Epithelial cell of proximal tubule (primary cell): ENCODE results near the gene STAM. TPM values are rescaled to one million over a fixed set of nuclear protein-coding genes. Genes with fewer than 3 reads are reported as not detected.
A peak's percentile ranks its signal among the peaks of the same experiment; 100 is the strongest.

Experiments
- DNase-seq: peaks from one replicate; pipeline ENCODE4 v3.0.0-alpha.2; 2011; ENCODE audit warnings: low read depth
- H3K4me3 ChIP-seq: 2 replicates; pipeline ENCODE4 v1.5.1; 2011; ENCODE audit warnings: low read depth, mild to moderate bottlenecking, low read length
- total RNA-seq: library from RNA; depleted of rRNA; stranded (reverse); fragments of >200 nt; gene quantifications from 2 replicates; pipeline ENCODE4 v1.2.3, GENCODE V29; 2015
- TF ChIP-seq, protein P1 (sequence below): conservative IDR thresholded peaks from 2 replicates; pipeline ENCODE4 v1.5.1; 2012; ENCODE audit warnings: low read depth, mild to moderate bottlenecking, low read length

The STAM gene
- total RNA-seq, 1 donor from 2014 or later: 21.6 TPM

DNA sequence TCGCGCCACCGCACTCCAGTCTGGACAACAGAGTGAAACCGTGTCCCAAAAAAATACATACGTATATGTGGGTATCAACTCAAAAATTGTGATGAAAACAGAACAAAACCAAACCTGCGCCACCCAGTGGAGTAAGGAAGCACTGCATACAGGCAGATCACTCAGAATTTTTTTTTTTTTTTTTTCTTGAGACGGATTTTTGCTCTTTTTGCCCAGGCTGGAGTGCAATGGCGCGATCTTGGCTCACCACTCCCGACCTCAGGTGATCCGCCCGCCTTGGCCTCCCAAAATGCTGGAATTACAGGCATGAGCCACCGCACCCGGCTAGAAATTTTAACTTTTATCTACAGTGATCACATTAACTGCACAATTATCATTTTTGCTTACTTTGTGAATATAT lies 99.0 kb downstream of the STAM start:
- no peak for DNase-seq
- TF ChIP-seq, protein P1, sequence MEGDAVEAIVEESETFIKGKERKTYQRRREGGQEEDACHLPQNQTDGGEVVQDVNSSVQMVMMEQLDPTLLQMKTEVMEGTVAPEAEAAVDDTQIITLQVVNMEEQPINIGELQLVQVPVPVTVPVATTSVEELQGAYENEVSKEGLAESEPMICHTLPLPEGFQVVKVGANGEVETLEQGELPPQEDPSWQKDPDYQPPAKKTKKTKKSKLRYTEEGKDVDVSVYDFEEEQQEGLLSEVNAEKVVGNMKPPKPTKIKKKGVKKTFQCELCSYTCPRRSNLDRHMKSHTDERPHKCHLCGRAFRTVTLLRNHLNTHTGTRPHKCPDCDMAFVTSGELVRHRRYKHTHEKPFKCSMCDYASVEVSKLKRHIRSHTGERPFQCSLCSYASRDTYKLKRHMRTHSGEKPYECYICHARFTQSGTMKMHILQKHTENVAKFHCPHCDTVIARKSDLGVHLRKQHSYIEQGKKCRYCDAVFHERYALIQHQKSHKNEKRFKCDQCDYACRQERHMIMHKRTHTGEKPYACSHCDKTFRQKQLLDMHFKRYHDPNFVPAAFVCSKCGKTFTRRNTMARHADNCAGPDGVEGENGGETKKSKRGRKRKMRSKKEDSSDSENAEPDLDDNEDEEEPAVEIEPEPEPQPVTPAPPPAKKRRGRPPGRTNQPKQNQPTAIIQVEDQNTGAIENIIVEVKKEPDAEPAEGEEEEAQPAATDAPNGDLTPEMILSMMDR: peak; percentile 76
- no peak overlapping the region for H3K4me3 ChIP-seq

DNA sequence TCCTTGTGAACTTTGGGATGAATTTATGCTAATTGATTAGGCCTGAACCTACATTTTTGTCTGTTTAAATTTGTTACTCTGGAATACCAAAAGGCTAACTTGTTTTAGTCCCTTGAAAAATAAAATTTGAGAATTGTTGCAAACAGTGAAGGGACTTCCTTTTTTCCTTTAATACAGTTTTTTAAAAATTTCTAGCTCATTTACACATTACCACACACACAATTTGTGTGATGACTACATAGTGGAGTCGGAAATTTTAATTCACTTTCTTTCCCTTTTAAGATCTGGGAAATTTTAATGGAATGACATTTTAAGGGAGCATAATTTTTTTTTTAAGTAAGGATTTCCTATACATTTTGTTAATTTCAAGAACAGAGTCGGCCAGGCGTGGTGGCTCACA lies 99.5 kb downstream of the STAM start:
- TF ChIP-seq, protein P1: no peak
- no peak overlapping the region for H3K4me3 ChIP-seq
- no peak for DNase-seq

DNA sequence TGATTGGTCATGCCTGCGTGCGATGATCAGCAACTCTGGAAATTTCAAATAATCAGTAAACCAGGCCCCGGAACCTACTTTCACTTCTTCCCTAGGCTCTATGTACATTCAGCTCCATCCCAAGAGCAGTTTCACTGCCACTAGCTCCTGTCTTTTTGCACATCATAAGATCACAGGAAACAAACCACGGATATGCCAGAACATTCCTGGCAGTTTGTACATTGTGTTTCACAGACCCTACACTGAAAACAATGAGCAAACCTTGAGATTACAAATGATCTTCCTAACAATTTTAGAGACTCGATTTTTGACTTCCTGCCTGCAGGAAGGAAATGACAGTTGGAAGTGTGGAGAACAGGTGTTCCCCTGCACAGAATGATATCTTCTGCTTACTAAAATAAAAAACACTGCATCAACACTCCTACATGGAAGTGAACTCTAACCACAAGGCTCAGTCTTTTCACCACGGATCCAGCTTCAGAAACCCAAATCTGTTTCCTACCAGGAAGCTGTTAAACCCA lies 100.5 kb downstream of the STAM start:
- H3K4me3 ChIP-seq: no peak overlapping the region
- TF ChIP-seq, protein P1: no peak
- no peak for DNase-seq

DNA sequence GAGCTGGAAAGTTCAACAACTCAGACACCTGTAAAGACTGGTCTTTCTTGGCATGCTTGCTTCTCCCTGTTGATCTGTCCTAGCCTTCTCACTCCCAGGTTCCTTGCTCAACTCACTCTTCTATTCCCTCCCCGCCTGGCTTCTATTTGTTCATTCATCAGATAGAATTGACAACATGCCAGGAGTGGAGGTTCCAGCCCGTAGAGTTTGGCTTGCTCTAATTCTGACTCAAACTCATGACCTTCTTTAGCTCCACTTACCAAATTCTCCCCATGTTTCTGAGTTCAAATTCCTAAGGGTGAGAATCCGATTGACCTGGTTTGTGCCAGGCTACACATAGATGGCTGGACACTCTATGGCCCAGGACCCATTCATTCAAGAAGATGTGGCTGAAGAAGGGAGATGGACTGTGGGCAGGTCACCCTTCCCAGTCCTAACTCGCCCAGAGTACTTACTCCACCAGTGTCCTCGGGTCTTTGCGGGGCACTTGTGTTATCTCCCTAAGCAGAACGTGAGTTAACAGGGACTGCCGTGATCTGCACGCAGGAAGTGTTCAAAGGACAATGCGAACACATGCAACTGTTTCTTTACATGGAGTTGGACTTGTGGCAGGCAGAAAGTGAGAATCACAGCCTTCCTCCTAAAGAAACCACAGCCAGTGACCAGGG lies 104.1 kb downstream of the STAM start:
- TF ChIP-seq, protein P1: no peak
- no peak overlapping the region for H3K4me3 ChIP-seq
- peak; percentile 69 for DNase-seq

DNA sequence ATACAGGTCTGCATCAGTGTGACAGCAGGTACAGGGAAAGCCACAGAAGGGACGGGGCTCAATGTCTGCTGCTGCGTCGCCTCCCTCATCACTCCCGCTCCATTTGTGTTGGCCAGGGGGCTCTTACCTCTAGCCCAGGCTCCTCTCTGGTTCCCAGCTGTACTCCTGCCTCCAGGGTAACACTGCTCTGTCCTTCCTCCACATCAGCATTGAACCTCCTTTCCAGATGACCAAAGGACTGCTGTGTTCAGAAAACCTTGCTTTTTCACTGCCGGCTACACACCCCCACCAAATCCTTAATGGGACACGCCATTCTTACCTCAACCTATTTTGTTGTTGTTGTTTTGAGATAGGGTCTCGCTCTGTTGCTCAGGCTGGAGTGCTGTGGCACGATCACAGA lies 105.9 kb downstream of the STAM start:
- no peak for DNase-seq
- TF ChIP-seq, protein P1: no peak
- no peak overlapping the region for H3K4me3 ChIP-seq

DNA sequence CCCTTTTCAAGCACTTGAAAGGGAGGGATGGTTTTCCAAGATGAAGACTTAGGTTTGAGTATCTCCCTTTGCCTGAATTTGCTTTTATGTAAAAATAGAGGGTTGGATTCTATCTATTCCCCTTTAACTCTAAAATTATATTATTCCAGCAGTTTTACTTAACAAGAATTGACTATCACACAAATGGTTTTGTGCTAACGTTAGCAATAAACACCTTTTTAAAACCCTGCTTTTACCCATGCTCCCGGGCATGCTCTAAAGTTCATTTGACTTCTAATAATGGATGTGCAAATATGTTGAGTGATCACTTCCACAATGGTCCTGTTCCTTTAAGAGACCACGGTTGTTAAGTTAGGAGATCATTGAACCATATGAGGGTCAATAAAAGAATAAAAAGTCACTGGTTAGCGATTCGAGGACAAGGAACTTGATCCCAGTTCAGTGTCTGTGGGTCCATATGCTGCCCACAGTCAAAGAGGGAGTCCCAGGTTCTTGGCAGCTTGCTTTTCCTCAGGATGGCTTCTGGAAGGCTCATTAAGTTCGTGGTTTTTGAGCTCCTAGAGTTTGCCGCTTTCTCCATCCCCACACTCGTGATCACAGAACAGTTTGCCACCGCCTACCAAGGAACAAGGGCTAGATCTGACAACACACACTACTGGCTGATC lies 108.0 kb downstream of the STAM start, which contains the start of gene TMEM236:
Gene TMEM236, plus strand, starts transcription at position 421 of the 665 bp plus-strand sequence. Its CDS starts 95 bp downstream, at position 516.
- TF ChIP-seq, protein P1: no peak
- DNase-seq: no peak
- peak within 1 kb of the TSS; percentile 31 for H3K4me3 ChIP-seq
